OCI-LY7 (cell line): Measurements from ENCODE around the gene PACSIN2.

Source experiments
- CTCF ChIP-seq: fragments of 200-600 bp; sonication (generic); conservative IDR thresholded peaks from 2 replicates; pipeline ENCODE4 v1.5.1; 2014; ENCODE audit warnings: mild to moderate bottlenecking, antibody characterized with exemption, low read length, moderate library complexity, mixed read lengths
- EZH2phosphoT487 ChIP-seq: fragments of 200-600 bp; sonication (generic); IDR thresholded peaks from 2 replicates; pipeline ENCODE4 v1.6.1; 2018; ENCODE audit warnings: low read depth, borderline replicate concordance, mild to moderate bottlenecking, mixed run types, antibody characterized with exemption, low read length, moderate library complexity, mixed read lengths

GRCh38 chr22:42891008-42891407 lies 123.9 kb downstream of the PACSIN2 start:
- TF ChIP-seq CTCF (no peak), EZH2phosphoT487 (no peak)
